Right lobe of liver (tissue), 6 donors: Measurements from ENCODE around the gene ELAC2. TPM values are rescaled to one million over a fixed set of nuclear protein-coding genes. Genes with fewer than 3 reads are reported as not detected.

Source experiments
- ATAC-seq, 4 donors: fragments of 200-7000 bp; cut with Tn5 transposase; one replicate each; pipeline ENCODE4 v1.9.1; 2020; ENCODE audit warnings: mild to moderate bottlenecking in 4 of 4, moderate library complexity in 4 of 4
- DNase-seq, 3 donors: peaks; one replicate each; pipeline ENCODE4 v3.0.0-alpha.2; 2020
- H3K27ac ChIP-seq, 3 donors: fragments of 200-600 bp; one replicate each; pipeline ENCODE4 v1.8.0; 2022
- H3K27me3 ChIP-seq, 2 donors: fragments of 200-600 bp; one replicate each; pipeline ENCODE4 v1.8.0; 2022
- H3K36me3 ChIP-seq, 4 donors: fragments of 200-600 bp; sonication (generic) in 1 of 4; one replicate each; pipeline versions ENCODE4 v1.5.1 to v1.8.0; 2017 to 2022; ENCODE audit warnings: control low read depth in 1 of 4
- H3K4me1 ChIP-seq, 4 donors: fragments of 200-600 bp; sonication (generic) in 1 of 4; one replicate each; pipeline versions ENCODE4 v1.5.1 to v1.8.0; 2017 to 2022; ENCODE audit warnings: control low read depth in 1 of 4
- H3K4me3 ChIP-seq, 3 donors: fragments of 200-600 bp; one replicate each; pipeline ENCODE4 v1.8.0; 2022
- H3K9me3 ChIP-seq, 4 donors: fragments of 200-600 bp; sonication (generic) in 1 of 4; one replicate each; pipeline versions ENCODE4 v1.5.1 to v1.8.0; 2017 to 2022; ENCODE audit warnings: control low read depth in 1 of 4
- CTCF ChIP-seq, 4 donors: fragments of 200-600 bp in 3 of 4; fragments of 450-650 bp in 1 of 4; IDR thresholded peaks; one replicate each; pipeline versions ENCODE4 v1.5.1 to v1.8.0; 2016 to 2022; ENCODE audit warnings: antibody characterized with exemption in 4 of 4, mild to moderate bottlenecking in 2 of 4
- POLR2A ChIP-seq: fragments of 450-650 bp; IDR thresholded peaks from one replicate; pipeline ENCODE4 v1.6.1; 2017; ENCODE audit warnings: antibody characterized with exemption, mild to moderate bottlenecking
- WGBS: methylation state at CpG from one replicate; pipeline ENCODE4 v1.1.6; 2018; ENCODE audit warnings: low coverage, low lambda C conversion rate; ENCODE audit not compliant: insufficient coverage; ENCODE audit errors: missing lambda C conversion rate; 5-methylcytosine and 5-hydroxymethylcytosine counted together
- intact Hi-C, 2 donors: fragments of 100-400 bp; cut with DNase I; formaldehyde crosslinking; loops; one replicate each; pipeline versions ENCODE4 v1.11.2 to v1.14.1; 2022
- total RNA-seq, 6 experiments: library from RNA; depleted of rRNA in 2 of 6; stranded (reverse); fragments of >200 nt in 2 of 6; fragmentation: NEBNext Ultra II Directional in 3 of 6; extraction: Animal tissue kit (Norgen Biotek cat#: 25700) in 3 of 6; gene quantifications; one replicate each; pipeline versions ENCODE4 v1.1.0 to v1.2.4, GENCODE V29; 2016 to 2023
- donor health status: DM: no; HTN: yes; CAD: no.
- donor health status: DM: no; HTN: no; CAD: no.
- donor health status: DM: no; HTN: no; CAD: no.
- donor health status: DM: no; HTN: yes; CAD: no.
- donor health status: DM: no; HTN: yes; CAD: no.

The ELAC2 gene
- total RNA-seq, 6 experiments from 2014 or later, result 28.7 to 72.8 (median 36.2) TPM

- DNase-seq (no peak), ATAC-seq (no peak)
- no peaks in the 10 kb centered on the region for H3K27me3 ChIP-seq
- WGBS, result 96% methylated on average over 4 of the region's 19 CpGs
- TF ChIP-seq POLR2A (no peak), CTCF (IDR thresholded peaks at IDR 0.05) (no peak)
- no peaks in the 10 kb centered on the region for H3K9me3 ChIP-seq
- H3K36me3 ChIP-seq, result peaks cover 0 to 97% (median 45%) of the 10 kb centered on the region in 4 donors
- peaks cover 0 to 5% (median under 1%) of the 10 kb centered on the region in 4 donors for H3K4me1 ChIP-seq
- H3K27ac ChIP-seq, result no peak overlapping the region
- intact Hi-C loops, result no loop called here
- H3K4me3 ChIP-seq, result no peak overlapping the region
Observed at GRCh38 chr17:12995896-12996295, 21.9 kb downstream of the ELAC2 start.

DNA sequence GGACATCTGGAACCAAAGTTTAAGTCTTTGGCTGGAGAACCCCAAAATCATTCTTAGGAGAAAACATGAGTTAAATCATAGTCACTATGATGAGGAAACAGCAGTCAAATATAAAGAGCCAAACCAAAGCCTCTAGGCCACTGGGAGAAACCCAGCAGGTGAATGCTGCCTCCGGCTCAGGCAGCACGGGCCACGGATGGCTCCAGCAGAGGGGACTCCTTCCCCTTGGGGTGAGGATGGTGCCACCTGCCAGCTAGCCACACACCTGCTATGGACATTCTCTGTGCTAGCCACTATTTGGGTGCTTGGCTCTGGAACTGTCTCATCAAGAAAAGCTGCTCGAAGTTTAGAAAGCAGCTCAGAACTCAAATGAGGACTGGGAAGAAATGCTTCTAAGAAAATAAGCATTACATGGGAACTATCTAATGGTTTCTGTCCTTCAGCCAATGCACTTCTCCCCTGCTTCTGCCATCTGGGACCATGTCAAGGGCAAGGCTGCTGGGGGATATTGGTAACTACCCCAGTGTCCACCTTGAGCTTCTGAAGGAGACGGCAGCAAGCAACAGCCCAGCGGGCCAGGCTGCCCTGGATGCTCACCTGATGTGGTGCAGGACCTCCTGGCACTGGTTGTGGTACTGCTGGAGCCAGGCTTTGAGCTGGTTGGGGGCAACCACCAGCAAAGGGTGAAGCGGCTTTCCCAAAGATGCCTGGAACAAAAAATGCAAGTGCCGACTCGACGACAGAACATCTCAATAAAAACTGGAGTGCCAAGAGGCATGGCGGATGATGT lies 22.5 kb downstream of the ELAC2 start:
- DNase-seq (no peak), ATAC-seq (no peak)
- peaks cover 0 to 10% (median 4%) of the 10 kb centered on the region in 4 donors for H3K4me1 ChIP-seq
- H3K36me3 ChIP-seq, result peaks cover 0 to 91% (median 39%) of the 10 kb centered on the region in 4 donors
- intact Hi-C loops, result no loop called here
- TF ChIP-seq CTCF (IDR thresholded peaks at IDR 0.05) (no peak), POLR2A (no peak)
- no peaks in the 10 kb centered on the region for H3K27me3 ChIP-seq
- no peaks in the 10 kb centered on the region for H3K9me3 ChIP-seq
- H3K27ac ChIP-seq, result no peak overlapping the region
- WGBS, result 95% methylated on average over 11 of the region's 11 CpGs
- no peak overlapping the region for H3K4me3 ChIP-seq

GRCh38 chr17:12994341-12995074 lies 23.3 kb downstream of the ELAC2 start:
- TF ChIP-seq POLR2A (no peak), CTCF (IDR thresholded peaks at IDR 0.05) (no peak)
- WGBS, result 80% methylated on average over 1 of the region's 19 CpGs
- Histone ChIP-seq H3K9me3 (no peaks in the 10 kb centered on the region), H3K4me3 (no peak overlapping the region), H3K4me1 (peaks cover 0 to 14% (median 6%) of the 10 kb centered on the region in 4 donors), H3K27ac (no peak overlapping the region), H3K36me3 (peaks cover 0 to 83% (median 37%) of the 10 kb centered on the region in 4 donors), H3K27me3 (no peaks in the 10 kb centered on the region)
- DNase-seq, result no peak
- intact Hi-C loops, result no loop called here
- ATAC-seq, result no peak

- H3K27ac ChIP-seq, result no peak overlapping the region
- H3K36me3 ChIP-seq, result peaks cover 0 to 74% (median 34%) of the 10 kb centered on the region in 4 donors
- intact Hi-C loops, result no loop called here
- ATAC-seq (no peak), DNase-seq (no peak)
- no peaks in the 10 kb centered on the region for H3K27me3 ChIP-seq
- H3K9me3 ChIP-seq, result no peaks in the 10 kb centered on the region
- 95% methylated on average over 9 of the region's 14 CpGs for WGBS
- no peak overlapping the region for H3K4me3 ChIP-seq
- TF ChIP-seq CTCF (IDR thresholded peaks at IDR 0.05) (no peak), POLR2A (no peak)
- H3K4me1 ChIP-seq, result peaks cover 0 to 17% (median 8%) of the 10 kb centered on the region in 4 donors
Observed at GRCh38 chr17:12993631-12994030, 24.2 kb downstream of the ELAC2 start.
